ENCODE results near the gene BICC1.

BICC1 gene

DNA sequence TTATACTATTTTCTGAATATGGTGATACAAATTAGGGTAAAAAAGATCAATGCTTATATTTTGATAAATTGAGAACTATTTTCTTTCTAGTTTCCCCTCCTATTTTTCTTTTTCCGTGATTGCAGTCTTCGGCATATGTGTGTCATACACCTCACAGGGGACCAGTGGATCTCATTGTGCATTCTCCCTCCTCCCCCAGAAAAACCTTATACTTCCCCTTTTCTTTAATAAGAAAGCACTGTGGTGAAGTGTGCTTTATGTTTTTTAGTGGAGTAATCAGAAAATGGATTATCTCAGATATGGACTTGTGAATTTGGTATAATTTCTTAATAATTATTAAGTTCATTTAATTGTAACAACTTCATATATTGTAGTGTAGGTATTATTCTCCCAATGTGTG lies 72.8 kb downstream of the BICC1 start:
- TF ChIP-seq EZH2 (IDR thresholded peaks at IDR 0.05; ENCODE audit: borderline replicate concordance, low read length) (no peak), CTCF (IDR thresholded peaks at IDR 0.05; ENCODE audit: low read length) (no peak)
- no peaks in the 10 kb centered on the region for H3F3A ChIP-seq (ENCODE audit: insufficient read depth, low read length)

DNA sequence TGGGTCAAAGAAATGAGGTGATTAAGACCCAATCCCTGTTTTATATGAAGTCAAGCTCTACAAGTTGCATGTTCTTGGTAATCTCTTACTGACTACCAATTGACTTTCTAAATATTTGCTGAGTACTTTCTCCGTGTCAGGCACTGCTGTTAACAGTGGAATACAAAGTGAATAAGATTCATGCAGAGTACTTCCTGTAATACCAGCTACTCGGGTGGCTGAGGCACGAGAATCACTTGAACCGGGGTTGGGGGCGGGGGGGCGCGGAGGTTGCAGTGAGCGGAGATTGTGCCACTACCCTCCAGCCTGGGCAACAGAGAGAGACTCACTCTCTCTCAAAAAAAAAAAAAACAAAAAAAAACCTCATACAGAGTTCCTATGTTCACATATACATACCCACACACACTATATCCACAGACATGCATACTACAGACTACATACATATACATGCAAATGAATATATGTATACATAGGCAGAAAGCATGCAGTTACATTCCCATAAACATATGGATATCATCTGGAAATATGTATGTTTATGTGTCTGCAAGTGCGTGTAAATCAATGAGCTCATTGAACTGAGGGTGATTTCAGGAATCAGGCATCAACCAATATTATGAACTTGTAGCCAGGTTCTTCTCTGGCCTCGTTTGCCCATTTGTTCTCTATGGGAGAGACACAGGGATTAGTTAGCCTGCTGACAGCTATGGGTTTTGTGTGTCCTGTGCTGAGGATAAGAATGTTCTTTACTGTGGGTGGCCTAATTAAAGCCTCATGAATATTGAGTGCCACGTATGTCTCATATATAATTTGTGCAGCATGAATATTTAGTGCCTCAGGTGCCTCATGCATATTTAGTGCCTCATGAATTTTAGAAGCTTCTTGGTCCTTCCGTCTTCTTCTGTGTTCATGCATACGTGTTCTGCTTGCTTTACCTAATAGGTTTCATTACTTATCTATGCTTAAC lies 73.9 kb downstream of the BICC1 start:
- TF ChIP-seq CTCF (IDR thresholded peaks at IDR 0.05; ENCODE audit: low read length), result no peak
- TF ChIP-seq EZH2 (IDR thresholded peaks at IDR 0.05; ENCODE audit: borderline replicate concordance, low read length), result no peak
- Histone ChIP-seq H3K27ac (ENCODE audit: low read depth, low read length, poor library complexity, severe bottlenecking) (no peak overlapping the region), H3K9me3 (ENCODE audit: low read length) (no peaks in the 10 kb centered on the region), H3K4me3 (ENCODE audit: low read depth, low read length, poor library complexity, severe bottlenecking) (no peak overlapping the region), H3K27me3 (ENCODE audit: insufficient read depth, low read length) (no peaks in the 10 kb centered on the region), H3K36me3 (ENCODE audit: insufficient read depth, low read length) (no peaks in the 10 kb centered on the region), H3K4me2 (ENCODE audit: low read length) (no peak overlapping the region), H3K79me2 (ENCODE audit: insufficient read depth, low read length) (no peaks in the 10 kb centered on the region), H3K4me1 (ENCODE audit: insufficient read depth, low read length, severe bottlenecking) (no peaks in the 10 kb centered on the region), H2AFZ (ENCODE audit: low read length) (no peak overlapping the region), H3K9me2 (ENCODE audit: low read depth, low read length) (no peaks in the 10 kb centered on the region), H3F3A (ENCODE audit: insufficient read depth, low read length) (no peaks in the 10 kb centered on the region), H3K9ac (ENCODE audit: low read length) (no peak overlapping the region), H4K20me1 (ENCODE audit: insufficient read depth, low read length) (no peaks in the 10 kb centered on the region)

More for the DNA sequence above, 72.8 kb downstream of the BICC1 start:
- no peaks in the 10 kb centered on the region for H3K36me3 ChIP-seq (ENCODE audit: insufficient read depth, low read length)
- no peaks in the 10 kb centered on the region for H3K4me1 ChIP-seq (ENCODE audit: insufficient read depth, low read length, severe bottlenecking)
- no peak overlapping the region for H3K4me3 ChIP-seq (ENCODE audit: low read depth, low read length, poor library complexity, severe bottlenecking)
- no peaks in the 10 kb centered on the region for H3K27me3 ChIP-seq (ENCODE audit: insufficient read depth, low read length)
- no peaks in the 10 kb centered on the region for H3K79me2 ChIP-seq (ENCODE audit: insufficient read depth, low read length)
- H3K9me2 ChIP-seq (ENCODE audit: low read depth, low read length), result no peaks in the 10 kb centered on the region
- no peaks in the 10 kb centered on the region for H4K20me1 ChIP-seq (ENCODE audit: insufficient read depth, low read length)
- no peak overlapping the region for H3K4me2 ChIP-seq (ENCODE audit: low read length)
- H2AFZ ChIP-seq (ENCODE audit: low read length), result no peak overlapping the region
- H3K9ac ChIP-seq (ENCODE audit: low read length), result no peak overlapping the region
- H3K9me3 ChIP-seq (ENCODE audit: low read length), result no peaks in the 10 kb centered on the region
- H3K27ac ChIP-seq (ENCODE audit: low read depth, low read length, poor library complexity, severe bottlenecking), result no peak overlapping the region

DNA sequence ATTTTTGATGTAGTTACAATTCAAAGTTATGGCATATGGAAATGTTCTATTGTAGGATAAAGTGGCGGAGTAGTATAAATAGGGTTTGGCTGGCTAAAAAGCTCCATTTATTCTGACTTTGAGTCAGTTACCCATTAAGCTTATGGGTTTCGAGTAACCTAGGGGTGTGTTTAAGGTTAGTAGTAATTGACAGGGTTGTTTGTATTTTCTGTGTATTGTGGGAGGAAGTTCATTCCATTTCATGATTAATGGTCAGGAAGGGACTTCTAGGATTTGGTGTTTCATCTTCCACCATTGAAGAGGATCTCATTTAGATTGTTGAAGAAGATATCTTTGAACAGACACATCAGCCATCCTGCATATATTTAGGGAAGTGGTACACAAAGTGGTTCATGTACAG lies 75.0 kb downstream of the BICC1 start:
- no peak for TF ChIP-seq CTCF (IDR thresholded peaks at IDR 0.05; ENCODE audit: low read length)
- TF ChIP-seq EZH2 (IDR thresholded peaks at IDR 0.05; ENCODE audit: borderline replicate concordance, low read length), result no peak
- no peak overlapping the region for H2AFZ ChIP-seq (ENCODE audit: low read length)
- no peaks in the 10 kb centered on the region for H3K4me1 ChIP-seq (ENCODE audit: insufficient read depth, low read length, severe bottlenecking)
- no peaks in the 10 kb centered on the region for H3K9me3 ChIP-seq (ENCODE audit: low read length)
- H3K27ac ChIP-seq (ENCODE audit: low read depth, low read length, poor library complexity, severe bottlenecking), result no peak overlapping the region
- no peaks in the 10 kb centered on the region for H4K20me1 ChIP-seq (ENCODE audit: insufficient read depth, low read length)
- no peak overlapping the region for H3K4me3 ChIP-seq (ENCODE audit: low read depth, low read length, poor library complexity, severe bottlenecking)
- no peaks in the 10 kb centered on the region for H3K27me3 ChIP-seq (ENCODE audit: insufficient read depth, low read length)
- no peak overlapping the region for H3K9ac ChIP-seq (ENCODE audit: low read length)
- no peaks in the 10 kb centered on the region for H3K79me2 ChIP-seq (ENCODE audit: insufficient read depth, low read length)
- H3K4me2 ChIP-seq (ENCODE audit: low read length), result no peak overlapping the region
- no peaks in the 10 kb centered on the region for H3K9me2 ChIP-seq (ENCODE audit: low read depth, low read length)
- no peaks in the 10 kb centered on the region for H3F3A ChIP-seq (ENCODE audit: insufficient read depth, low read length)
- no peaks in the 10 kb centered on the region for H3K36me3 ChIP-seq (ENCODE audit: insufficient read depth, low read length)

All from OCI-LY1 (cell line).